Activated T-cell treated with anti-CD3 and anti-CD28 coated beads for 48 hours (primary cell): Measurements from ENCODE around the gene SPEG.

Experiments
- DNase-seq: peaks from one replicate; pipeline ENCODE4 v3.0.0-alpha.2; 2020; ENCODE audit warnings: low read depth

SPEG gene

GRCh38 chr2:219480004-219480403 is 45.4 kb downstream of the SPEG start:
- no peak for DNase-seq

DNA sequence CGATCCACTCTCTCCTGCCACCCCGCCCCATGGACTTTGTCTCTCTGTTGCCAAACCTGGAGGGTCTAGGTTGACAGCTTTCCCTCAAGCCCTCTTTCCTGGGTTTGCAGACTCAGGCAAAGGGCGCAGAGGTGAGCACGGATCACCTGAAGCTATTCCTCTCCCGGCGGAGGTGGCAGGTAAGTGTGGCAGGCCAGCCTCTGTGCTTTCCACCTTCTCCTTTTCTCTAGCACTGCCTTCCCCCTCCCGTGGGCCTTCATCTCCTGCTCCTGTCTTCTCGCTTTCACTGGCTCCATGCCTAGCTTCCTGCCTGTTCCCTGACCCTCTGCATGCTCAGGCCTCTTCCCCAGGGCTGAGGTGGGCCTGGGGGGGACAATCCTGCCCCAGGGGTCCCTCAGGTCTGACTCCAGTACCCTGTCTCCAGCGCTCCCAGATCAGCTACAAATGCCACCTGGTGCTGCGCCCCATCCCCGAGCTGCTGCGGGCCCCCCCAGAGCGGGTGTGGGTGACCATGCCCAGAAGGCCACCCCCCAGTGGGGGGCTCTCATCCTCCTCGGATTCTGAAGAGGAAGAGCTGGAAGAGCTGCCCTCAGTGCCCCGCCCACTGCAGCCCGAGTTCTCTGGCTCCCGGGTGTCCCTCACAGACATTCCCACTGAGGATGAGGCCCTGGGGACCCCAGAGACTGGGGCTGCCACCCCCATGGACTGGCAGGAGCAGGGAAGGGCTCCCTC is 48.2 kb downstream of the SPEG start:
- DNase-seq: no peak

GRCh38 chr2:219483451-219484342 is 49.1 kb downstream of the SPEG start:
- no peak for DNase-seq

GRCh38 chr2:219484343-219485200 is 49.9 kb downstream of the SPEG start:
- DNase-seq: no peak

DNA sequence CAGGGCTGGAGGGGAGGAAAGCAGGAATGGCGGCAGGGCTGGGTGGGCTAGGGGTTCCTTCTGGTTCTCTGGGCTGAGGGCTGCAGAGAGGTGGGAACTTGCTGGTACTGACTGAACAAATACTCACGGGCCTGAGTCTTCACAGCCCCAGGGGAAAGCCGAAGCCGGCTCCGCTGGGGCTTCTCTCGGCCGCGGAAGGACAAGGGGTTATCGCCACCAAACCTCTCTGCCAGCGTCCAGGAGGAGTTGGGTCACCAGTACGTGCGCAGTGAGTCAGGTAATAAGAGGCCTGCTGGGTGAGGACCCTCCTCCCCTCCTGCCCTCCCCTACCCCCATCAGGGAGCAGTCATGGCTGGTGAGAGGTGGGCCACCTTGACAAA is 50.5 kb downstream of the SPEG start:
- no peak for DNase-seq

- DNase-seq: no peak
These were observed 51.8 kb downstream of the SPEG start for GRCh38 chr2:219486380-219486959.

- DNase-seq: no peak
These were observed 53.7 kb downstream of the SPEG start for GRCh38 chr2:219488149-219488843.

DNA sequence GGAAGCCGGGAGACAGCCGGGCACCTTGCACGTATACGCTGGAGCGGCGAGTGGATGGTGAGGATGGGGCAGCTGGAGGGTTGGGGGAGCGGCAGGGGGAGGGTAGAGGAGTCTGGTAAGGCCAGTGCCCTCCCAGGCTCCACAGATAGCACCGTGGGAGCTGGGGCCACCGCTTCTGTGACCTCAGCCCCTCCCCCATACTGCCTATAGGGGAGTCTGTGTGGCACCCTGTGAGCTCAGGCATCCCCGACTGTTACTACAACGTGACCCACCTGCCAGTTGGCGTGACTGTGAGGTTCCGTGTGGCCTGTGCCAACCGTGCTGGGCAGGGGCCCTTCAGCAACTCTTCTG is 54.2 kb downstream of the SPEG start:
- no peak for DNase-seq

GRCh38 chr2:219489315-219489714 is 54.7 kb downstream of the SPEG start:
- DNase-seq: no peak

GRCh38 chr2:219490186-219490585 is 55.5 kb downstream of the SPEG start:
- DNase-seq: no peak

DNA sequence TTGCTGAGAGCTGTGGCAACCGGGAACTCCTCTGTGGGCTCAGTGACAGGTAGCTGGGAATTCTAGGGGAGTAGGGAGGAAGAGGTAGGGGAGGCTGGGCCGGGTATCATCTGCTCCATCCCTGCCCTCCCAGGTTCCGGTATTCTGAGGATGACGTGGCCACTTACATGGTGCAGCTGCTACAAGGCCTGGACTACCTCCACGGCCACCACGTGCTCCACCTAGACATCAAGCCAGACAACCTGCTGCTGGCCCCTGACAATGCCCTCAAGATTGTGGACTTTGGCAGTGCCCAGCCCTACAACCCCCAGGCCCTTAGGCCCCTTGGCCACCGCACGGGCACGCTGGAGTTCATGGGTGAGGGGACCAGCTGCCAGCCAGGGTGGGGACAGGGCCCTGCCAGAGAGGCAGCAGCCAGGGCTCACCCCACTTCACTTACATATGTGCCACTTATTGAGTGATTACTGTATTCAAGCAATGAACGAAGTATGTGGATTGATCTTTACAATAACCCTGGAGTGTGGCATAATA is 56.0 kb downstream of the SPEG start:
- DNase-seq: no peak

- DNase-seq: no peak
These were observed 56.8 kb downstream of the SPEG start for GRCh38 chr2:219491278-219491963.

GRCh38 chr2:219492575-219492974 is 57.9 kb downstream of the SPEG start:
- no peak for DNase-seq

- no peak for DNase-seq
These were observed 58.4 kb downstream of the SPEG start for GRCh38 chr2:219493086-219493485.

DNA sequence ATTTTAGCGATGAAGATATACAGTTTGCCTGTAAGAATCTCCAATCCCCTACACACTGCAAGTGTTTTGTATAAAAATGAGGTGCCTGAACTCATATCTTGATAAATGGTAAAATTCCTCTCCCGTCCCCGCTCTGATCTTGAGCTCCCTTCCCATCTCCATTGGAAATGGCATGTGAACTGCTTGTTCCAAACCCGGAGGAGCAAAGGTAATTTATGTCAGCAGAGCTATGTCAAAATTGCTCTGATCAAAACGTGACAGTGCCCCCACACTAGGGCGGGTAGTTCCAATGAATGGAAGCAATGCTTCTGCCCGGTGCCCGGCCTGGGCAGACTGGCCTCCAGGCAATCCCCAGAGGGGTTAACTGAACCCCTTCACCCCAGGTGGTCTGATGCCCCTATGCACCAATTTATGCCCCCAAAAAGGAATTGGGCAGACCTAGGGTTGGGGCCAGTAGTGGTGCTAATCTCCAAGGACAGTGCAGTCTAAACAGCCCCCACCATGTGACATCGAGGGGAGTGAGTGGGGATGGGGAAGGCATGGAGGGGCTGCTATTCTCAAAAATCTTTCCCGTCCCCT is 60.4 kb downstream of the SPEG start:
- DNase-seq: no peak

GRCh38 chr2:219495531-219496122 is 61.0 kb downstream of the SPEG start:
- peak; percentile 55 for DNase-seq

- DNase-seq: no peak
These were observed 61.7 kb downstream of the SPEG start for GRCh38 chr2:219496247-219496824.

DNA sequence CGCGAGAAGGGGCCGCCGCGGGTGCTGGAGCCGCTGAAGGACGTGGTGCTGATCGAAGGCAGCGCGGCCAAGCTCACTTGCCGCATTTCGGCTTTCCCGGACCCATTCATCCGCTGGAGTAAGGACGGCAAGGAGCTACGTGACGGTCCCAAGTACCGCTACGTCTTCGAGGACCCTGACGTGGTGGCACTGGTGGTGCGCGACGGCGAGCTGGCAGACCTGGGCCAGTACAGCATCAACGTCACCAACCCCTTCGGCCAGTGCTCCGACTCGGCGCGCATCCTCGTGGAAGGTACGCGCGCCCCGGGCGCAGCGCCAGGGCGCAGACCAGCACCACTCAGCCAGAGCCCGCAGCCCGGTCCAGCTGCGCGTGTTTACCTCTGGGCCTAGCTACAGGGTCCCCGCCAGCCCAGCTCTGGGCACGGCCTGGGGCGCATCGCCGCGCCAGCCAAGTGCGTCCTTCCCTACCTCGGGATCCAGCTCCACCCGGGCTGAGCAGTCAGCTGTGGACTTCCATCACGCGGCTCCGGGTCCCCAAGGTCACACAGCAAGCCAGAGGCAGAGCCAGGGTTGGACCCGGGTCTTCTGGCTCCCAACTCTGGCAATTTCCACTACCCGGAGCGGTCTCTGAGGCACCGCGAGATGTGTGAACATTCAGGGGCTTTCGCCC is 62.3 kb downstream of the SPEG start:
- no peak for DNase-seq
